ENCODE measurements around the gene PPP2R3A.

DNA sequence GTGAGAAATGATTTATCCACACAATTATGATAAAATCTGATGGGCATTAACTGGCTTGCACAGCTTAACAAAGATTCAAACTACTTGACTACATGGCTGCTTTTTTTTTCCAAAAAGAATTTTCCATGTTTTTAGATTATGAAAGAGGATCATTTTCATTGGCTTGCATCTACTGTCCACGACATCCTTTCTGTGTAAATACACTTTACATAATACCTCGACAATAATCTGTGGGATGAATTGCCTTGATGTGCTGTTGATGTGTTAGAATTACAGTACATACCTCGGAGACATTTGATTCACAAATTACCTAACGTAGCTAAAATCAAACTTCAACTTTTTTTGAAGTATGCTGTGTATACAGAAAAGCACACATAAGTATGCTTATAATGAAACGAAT, 104.4 kb downstream of the PPP2R3A start:
- TF ChIP-seq CTCF (IDR thresholded peaks at IDR 0.05) (no peak), POLR2A (IDR thresholded peaks at IDR 0.05) (no peak), POLR2AphosphoS5 (IDR thresholded peaks at IDR 0.05) (no peak), EP300 (IDR thresholded peaks at IDR 0.05) (no peak)
